A549 (cell line): ENCODE data around the gene ZNF628. TPM values are rescaled to one million over a fixed set of nuclear protein-coding genes. Genes with fewer than 3 reads are reported as not detected.

ENCODE experiments used
- ATAC-seq, 2 experiments: fragments of 200-7000 bp in 1 of 2; fragments of >200 bp in 1 of 2; cut with Nextera tagmentation in 1 of 2; cut with Tn5 transposase in 1 of 2; 3 replicates each; pipeline versions ENCODE4 v1.8.0 to v1.9.1; 2018 to 2020; ENCODE audit warnings: mild to moderate bottlenecking in 1 of 2, moderate library complexity in 1 of 2
- CTCF ChIA-PET: fragments of 300-600 bp; sonication (Branson Sonifier 250); formaldehyde crosslinking; extraction: SDS; loops from one replicate; lab custom pipeline; 2021; ENCODE audit warnings: antibody characterized with exemption, inconsistent platforms; lab: Yijun Ruan, JAX
- POLR2A ChIA-PET: fragments of 350-600 bp; formaldehyde crosslinking; extraction: SDS; loops from one replicate; lab custom pipeline; 2021; ENCODE audit warnings: antibody characterized with exemption, inconsistent platforms; lab: Yijun Ruan, JAX
- DNase-seq, 2 experiments: peaks; one replicate each; pipeline versions ENCODE4 v3.0.0 to v3.0.0-alpha.2; 2011 to 2016; ENCODE audit warnings: low read depth in 1 of 2, low spot score in 1 of 2
- FAIRE-seq: peaks from 2 replicates; lab custom pipeline; 2011; peaks lifted over from hg19 to GRCh38; lab: Jason Lieb, UNC
- H3K27ac ChIP-seq, 2 experiments: fragments of >200 bp; sonication (Bioruptor Twin); formaldehyde crosslinking; 3 replicates each; pipeline ENCODE4 v1.5.1; 2016 to 2017
- H3K4me1 ChIP-seq: fragments of >200 bp; sonication (Bioruptor Twin); formaldehyde crosslinking; 3 replicates; pipeline ENCODE4 v1.6.1; 2016
- H3K4me2 ChIP-seq: fragments of >200 bp; sonication (Bioruptor Twin); formaldehyde crosslinking; 3 replicates; pipeline ENCODE4 v1.6.1; 2016
- H3K4me3 ChIP-seq: fragments of >200 bp; sonication (Bioruptor Twin); formaldehyde crosslinking; 3 replicates; pipeline ENCODE4 v1.5.1; 2016
- H3K9me3 ChIP-seq: fragments of >200 bp; sonication (Bioruptor Twin); formaldehyde crosslinking; 3 replicates; pipeline ENCODE4 v1.6.1; 2016
- CBX2 ChIP-seq: fragments of 200-600 bp; sonication (generic); IDR thresholded peaks from 2 replicates; pipeline ENCODE4 v1.6.1; 2016; ENCODE audit warnings: low read depth, mild to moderate bottlenecking, borderline replicate concordance
- CEBPB ChIP-seq, 2 experiments: fragments of >200 bp in 1 of 2; sonication (Bioruptor Twin) in 1 of 2; formaldehyde crosslinking in 1 of 2; IDR thresholded peaks; 2 replicates each; pipeline ENCODE4 v1.6.1; 2012 to 2016
- EHF ChIP-seq: fragments of 250-450 bp; sonication (Bioruptor Pico); IDR thresholded peaks from 2 replicates; pipeline ENCODE4 v1.5.0; 2020; ENCODE audit warnings: mild to moderate bottlenecking
- ESRRA ChIP-seq: fragments of 150-350 bp; IDR thresholded peaks from 2 replicates; pipeline ENCODE4 v1.6.1; 2014; ENCODE audit warnings: mild to moderate bottlenecking, low read length, borderline replicate concordance
- FOSL2 ChIP-seq, 2 experiments: fragments of 450-650 bp in 1 of 2; fragments of >200 bp in 1 of 2; sonication (Bioruptor Twin) in 1 of 2; formaldehyde crosslinking; IDR thresholded peaks; 2 replicates each; pipeline versions ENCODE4 v1.5.0 to v1.6.1; 2016 to 2020; ENCODE audit warnings: mild to moderate bottlenecking in 1 of 2, moderate library complexity in 1 of 2
- FOXS1 ChIP-seq: fragments of 250-450 bp; sonication (Bioruptor Pico); IDR thresholded peaks from 2 replicates; pipeline ENCODE4 v1.5.0; 2020; ENCODE audit warnings: mild to moderate bottlenecking, moderate library complexity
- HDAC2 ChIP-seq: fragments of 200-600 bp; sonication (generic); IDR thresholded peaks from 2 replicates; pipeline ENCODE4 v1.6.1; 2016
- HOXA7 ChIP-seq: fragments of 250-450 bp; sonication (Bioruptor Pico); IDR thresholded peaks from 2 replicates; pipeline ENCODE4 v1.5.0; 2020; ENCODE audit warnings: mild to moderate bottlenecking, moderate library complexity
- HOXB13 ChIP-seq: fragments of 250-450 bp; sonication (Bioruptor Pico); IDR thresholded peaks from 2 replicates; pipeline ENCODE4 v1.5.0; 2020; ENCODE audit warnings: low read depth, mild to moderate bottlenecking, moderate library complexity
- POLR2AphosphoS2 ChIP-seq: conservative IDR thresholded peaks from 2 replicates; pipeline ENCODE4 v1.6.1; 2012; ENCODE audit warnings: low read length, improper control_type of control experiment, inconsistent platforms
- RFX5 ChIP-seq: fragments of 450-650 bp; IDR thresholded peaks from 2 replicates; pipeline ENCODE4 v1.7.1; 2014; ENCODE audit warnings: antibody characterized with exemption, mild to moderate bottlenecking, moderate library complexity
- RNF2 ChIP-seq: fragments of 200-600 bp; sonication (generic); IDR thresholded peaks from 2 replicates; pipeline ENCODE4 v1.6.1; 2016; ENCODE audit warnings: low read depth, mild to moderate bottlenecking, antibody characterized with exemption, moderate library complexity, borderline replicate concordance
- SREBF2 ChIP-seq: fragments of 450-650 bp; IDR thresholded peaks from 2 replicates; pipeline ENCODE4 v1.6.1; 2014; ENCODE audit warnings: mild to moderate bottlenecking, moderate library complexity
- TP53 ChIP-seq: fragments of 250-450 bp; sonication (Bioruptor Pico); IDR thresholded peaks from 2 replicates; pipeline ENCODE4 v1.5.0; 2021; ENCODE audit warnings: mild to moderate bottlenecking, moderate library complexity
- ZFP36 ChIP-seq: fragments of 450-650 bp; IDR thresholded peaks from 2 replicates; pipeline ENCODE4 v1.6.1; 2014; ENCODE audit warnings: borderline replicate concordance; ENCODE audit not compliant: partially characterized antibody
- ZNF302 ChIP-seq: fragments of 250-450 bp; sonication (Bioruptor Pico); IDR thresholded peaks from 2 replicates; pipeline ENCODE4 v1.9.0; 2021; ENCODE audit warnings: inconsistent platforms, mild to moderate bottlenecking, moderate library complexity
- ZSCAN20 ChIP-seq: fragments of 250-450 bp; sonication (Bioruptor Pico); IDR thresholded peaks from 2 replicates; pipeline ENCODE4 v1.8.0; 2022; ENCODE audit warnings: mild to moderate bottlenecking, moderate library complexity
- WGBS: methylation state at CpG from one replicate; pipeline ENCODE4 v1.1.6; 2017; ENCODE audit errors: missing lambda C conversion rate; 5-methylcytosine and 5-hydroxymethylcytosine counted together
- polyA plus RNA-seq, 4 experiments: library from polyadenylated mRNA; depleted of rRNA in 3 of 4; stranded (reverse); fragments of >200 nt; fragmentation: RNase III in 1 of 4; extraction: RNeasy Plus Mini Kit Qiagen cat#74134 plus additional on column Dnase treatment in 1 of 4; gene quantifications; 2 replicates in 3 of 4; 3 replicates in 1 of 4; pipeline ENCODE4 v1.2.3, GENCODE V29; 2011 to 2017
- TF ChIP-seq, protein P1 (sequence below): IDR thresholded peaks from 2 replicates; pipeline ENCODE4 v1.6.1; 2012
- TF ChIP-seq, protein P2 (sequence below): fragments of 450-650 bp; IDR thresholded peaks from 2 replicates; pipeline ENCODE4 v1.6.1; 2014; ENCODE audit warnings: antibody characterized with exemption
- TF ChIP-seq, protein P3 (sequence below): fragments of 250-450 bp; sonication (Bioruptor Pico); IDR thresholded peaks from 2 replicates; pipeline ENCODE4 v1.5.0; 2021; ENCODE audit warnings: mild to moderate bottlenecking, moderate library complexity, borderline replicate concordance

The ZNF628 gene
- polyA plus RNA-seq, 2 of the 4 experiments (the other 2 are of a cell fraction), result 0.32 to 5.7 TPM

DNA sequence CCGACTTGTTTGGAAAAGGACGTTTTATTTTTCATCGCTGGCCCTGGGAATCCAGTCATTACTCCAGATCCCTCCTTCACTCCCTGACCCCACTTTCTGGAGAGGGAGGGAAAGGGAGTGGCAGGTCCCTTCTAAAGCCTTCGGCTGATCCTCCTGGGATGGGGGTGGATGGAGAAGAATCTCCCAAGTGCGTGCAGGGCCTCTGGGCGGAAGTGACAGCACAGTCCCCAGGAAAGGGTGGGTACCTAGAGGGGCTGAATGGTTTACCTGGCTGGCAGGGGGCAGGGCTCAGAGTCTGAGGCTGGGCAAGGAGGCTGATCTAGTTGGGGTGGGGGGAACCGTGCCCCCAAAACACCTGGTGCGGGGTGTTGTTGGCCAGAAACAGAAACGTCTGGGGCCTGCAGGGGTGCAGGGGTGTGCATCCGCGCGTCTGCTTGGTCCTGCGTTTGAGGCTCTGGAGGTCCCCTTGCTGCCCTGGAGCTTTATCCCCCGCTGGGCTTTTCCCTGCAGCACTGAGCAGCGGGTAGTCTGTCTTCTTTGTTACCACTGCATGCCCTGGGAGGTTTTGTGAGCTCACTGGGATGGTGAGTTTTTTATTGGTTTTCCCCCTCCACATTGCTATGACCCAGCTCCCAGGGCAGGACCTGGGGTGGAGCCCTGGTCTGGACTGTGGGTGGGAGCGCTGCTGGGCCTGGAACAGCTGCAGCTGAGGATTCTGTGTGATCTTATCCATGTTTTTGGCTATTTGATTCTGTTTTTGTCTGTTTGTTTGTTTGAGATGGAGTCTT lies 3.0 kb upstream of the ZNF628 start:
- no peak for ATAC-seq
- Histone ChIP-seq H3K4me1 (peaks cover 13% of the 10 kb centered on the region), H3K4me3 (no peak overlapping the region), H3K9me3 (no peaks in the 10 kb centered on the region), H3K27ac (no peak overlapping the region), H3K4me2 (no peak overlapping the region)
- ChIA-PET CTCF (interaction anchor here (0.8 to 8.2 kb wide), 7 partner anchors 10 to 332 kb away, joined by 3 to 89 read pairs (median 6); partner anchors contain the start of genes NAT14, SSC5D and ZNF784), POLR2A (no interaction called here)
- 78% methylated on average over 16 of the region's 16 CpGs for WGBS
- no peak for FAIRE-seq
- TF ChIP-seq CEBPB (IDR thresholded peaks at IDR 0.05), result no peak
- DNase-seq, result no peak

DNA sequence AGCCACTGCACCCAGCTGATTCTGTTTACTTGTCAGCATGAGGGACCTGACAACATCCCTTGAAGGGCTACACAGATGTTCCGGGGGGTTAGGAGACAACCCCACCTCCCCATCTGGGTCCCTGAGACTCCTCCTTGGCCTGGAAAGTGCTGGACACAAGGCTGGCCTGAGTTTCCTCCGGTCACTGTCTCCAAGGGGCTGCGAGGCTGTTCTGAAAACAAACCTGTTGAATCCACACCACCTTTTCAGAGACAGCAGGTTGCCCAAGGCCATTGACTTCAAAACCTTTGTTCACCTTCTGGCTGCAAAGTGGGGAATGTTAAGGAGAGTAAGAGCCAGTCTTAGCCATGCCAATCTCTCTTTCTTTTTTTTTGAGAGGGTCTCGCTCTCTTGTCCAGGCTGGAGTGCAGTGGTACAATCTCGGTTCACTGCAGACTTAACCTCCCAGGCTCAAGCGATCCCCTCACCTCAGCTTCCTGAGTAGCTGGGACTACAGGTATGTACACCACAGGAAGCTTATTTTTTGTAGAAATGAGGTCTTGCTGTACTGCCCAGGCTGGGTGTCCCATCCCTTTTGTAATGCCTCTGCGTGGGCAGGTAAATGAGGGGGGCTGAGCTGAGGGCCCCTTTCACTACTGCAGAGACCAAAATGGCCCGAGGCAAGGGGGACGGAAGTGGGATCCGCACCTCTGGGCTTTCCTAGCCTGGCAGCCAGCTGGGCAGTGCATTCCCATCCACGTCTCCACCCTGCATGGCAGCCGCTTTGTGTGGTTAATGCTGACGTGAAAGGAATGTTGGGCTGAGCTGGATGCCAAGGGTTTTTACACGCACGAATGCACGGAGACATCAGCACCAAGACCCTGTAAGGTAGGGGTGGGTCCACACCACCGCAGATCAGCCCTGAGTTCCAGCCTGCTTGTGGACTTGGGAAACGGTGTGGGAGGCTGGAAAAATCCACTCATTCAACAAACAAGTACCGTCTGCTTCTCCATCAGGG lies 1.9 kb upstream of the ZNF628 start:
- Histone ChIP-seq H3K9me3 (no peaks in the 10 kb centered on the region), H3K4me3 (no peak overlapping the region), H3K4me1 (peaks cover 25% of the 10 kb centered on the region), H3K4me2 (no peak overlapping the region), H3K27ac (peak overlapping the region in 1 of 2 experiments; percentile 92; a peak in 2 of 6 replicates)
- no peak for DNase-seq
- ATAC-seq, result no peak
- POLR2A ChIA-PET, result no interaction called here
- TF ChIP-seq ZFP36 (no peak), HOXA7 (CRISPR knock-in tag) (no peak), ZNF302 (CRISPR knock-in tag) (no peak), HDAC2 (no peak), CBX2 (no peak), ESRRA (no peak), ZSCAN20 (CRISPR knock-in tag) (no peak), HOXB13 (CRISPR knock-in tag) (no peak), FOSL2 (IDR thresholded peaks at IDR 0.05) (no peak), FOSL2 (CRISPR knock-in tag; IDR thresholded peaks at IDR 0.05) (no peak), EHF (no peak), TP53 (CRISPR knock-in tag) (no peak), POLR2AphosphoS2 (no peak), RNF2 (no peak), SREBF2 (no peak), RFX5 (no peak)
- TF ChIP-seq, protein P1, sequence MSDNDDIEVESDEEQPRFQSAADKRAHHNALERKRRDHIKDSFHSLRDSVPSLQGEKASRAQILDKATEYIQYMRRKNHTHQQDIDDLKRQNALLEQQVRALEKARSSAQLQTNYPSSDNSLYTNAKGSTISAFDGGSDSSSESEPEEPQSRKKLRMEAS, result no peak
- TF ChIP-seq, protein P2, sequence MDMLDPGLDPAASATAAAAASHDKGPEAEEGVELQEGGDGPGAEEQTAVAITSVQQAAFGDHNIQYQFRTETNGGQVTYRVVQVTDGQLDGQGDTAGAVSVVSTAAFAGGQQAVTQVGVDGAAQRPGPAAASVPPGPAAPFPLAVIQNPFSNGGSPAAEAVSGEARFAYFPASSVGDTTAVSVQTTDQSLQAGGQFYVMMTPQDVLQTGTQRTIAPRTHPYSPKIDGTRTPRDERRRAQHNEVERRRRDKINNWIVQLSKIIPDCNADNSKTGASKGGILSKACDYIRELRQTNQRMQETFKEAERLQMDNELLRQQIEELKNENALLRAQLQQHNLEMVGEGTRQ, result no peak
- no peak for FAIRE-seq
- WGBS, result 91% methylated on average over 19 of the region's 19 CpGs
- CTCF ChIA-PET, result interaction anchor here (0.7 to 8.2 kb wide), 9 partner anchors 9 to 333 kb away, joined by 3 to 89 read pairs (median 7); partner anchors contain the start of genes C19orf85, NAT14, SSC5D and ZNF784

DNA sequence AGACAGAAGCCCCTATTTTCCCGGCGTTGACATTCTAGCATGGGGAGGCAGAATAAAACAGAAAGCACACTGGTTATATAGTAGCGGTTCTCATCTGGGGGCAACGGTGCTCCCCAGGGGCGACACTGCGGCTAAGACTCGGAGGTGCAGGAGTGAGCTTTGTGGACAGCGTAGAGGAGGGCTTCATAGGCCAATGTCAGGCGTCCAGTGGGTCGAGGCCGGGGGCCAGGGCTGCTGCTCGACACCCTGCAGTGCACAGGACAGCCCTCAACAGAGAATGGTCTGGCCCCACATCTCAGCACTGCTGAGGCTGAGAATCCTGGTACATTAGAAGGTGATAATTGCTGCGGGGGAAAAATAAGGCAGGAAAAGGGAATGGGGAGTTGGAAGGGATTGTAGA lies 1.5 kb downstream of the ZNF628 start:
- ATAC-seq, result no peak
- H3K27ac ChIP-seq, result peak overlapping the region; percentile 84 to 92; a peak in 3 of 6 replicates
- peak overlapping the region; percentile 56 for H3K4me3 ChIP-seq
- POLR2A ChIA-PET, result no interaction called here
- peaks cover 26% of the 10 kb centered on the region for H3K4me1 ChIP-seq
- H3K9me3 ChIP-seq, result no peaks in the 10 kb centered on the region
- no peak for TF ChIP-seq EHF
- TF ChIP-seq FOXS1 (CRISPR knock-in tag), result no peak
- TF ChIP-seq TP53 (CRISPR knock-in tag), result 0 out of 2 replicates have a peak, but pooled peaks have one; percentile 23
- no peak for TF ChIP-seq ZSCAN20 (CRISPR knock-in tag)
- TF ChIP-seq, protein P3, sequence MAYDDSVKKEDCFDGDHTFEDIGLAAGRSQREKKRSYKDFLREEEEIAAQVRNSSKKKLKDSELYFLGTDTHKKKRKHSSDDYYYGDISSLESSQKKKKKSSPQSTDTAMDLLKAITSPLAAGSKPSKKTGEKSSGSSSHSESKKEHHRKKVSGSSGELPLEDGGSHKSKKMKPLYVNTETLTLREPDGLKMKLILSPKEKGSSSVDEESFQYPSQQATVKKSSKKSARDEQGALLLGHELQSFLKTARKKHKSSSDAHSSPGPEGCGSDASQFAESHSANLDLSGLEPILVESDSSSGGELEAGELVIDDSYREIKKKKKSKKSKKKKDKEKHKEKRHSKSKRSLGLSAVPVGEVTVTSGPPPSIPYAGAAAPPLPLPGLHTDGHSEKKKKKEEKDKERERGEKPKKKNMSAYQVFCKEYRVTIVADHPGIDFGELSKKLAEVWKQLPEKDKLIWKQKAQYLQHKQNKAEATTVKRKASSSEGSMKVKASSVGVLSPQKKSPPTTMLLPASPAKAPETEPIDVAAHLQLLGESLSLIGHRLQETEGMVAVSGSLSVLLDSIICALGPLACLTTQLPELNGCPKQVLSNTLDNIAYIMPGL (CRISPR knock-in tag), result no peak
- WGBS, result 84% methylated on average over 13 of the region's 13 CpGs
- no peak for DNase-seq
- H3K4me2 ChIP-seq, result peak overlapping the region; percentile 84
- CTCF ChIA-PET, result interaction anchor here (2.0 to 8.2 kb wide), 6 partner anchors 9 to 154 kb away, joined by 5 to 89 read pairs (median 32); partner anchors contain the start of genes C19orf85, NAT14, SSC5D and ZNF865
- no peak for FAIRE-seq
